Gastrocnemius medialis (tissue), 4 donors: ENCODE results near the gene ITGA3.

Experiments used
- POLR2A ChIP-seq, 2 donors: fragments of 450-650 bp; IDR thresholded peaks; one replicate each; pipeline ENCODE4 v1.6.1; 2017; ENCODE audit warnings: antibody characterized with exemption in 2 of 2, mild to moderate bottlenecking in 2 of 2, moderate library complexity in 2 of 2
- TF ChIP-seq, protein P1 (sequence below), 5 experiments: fragments of 450-650 bp in 3 of 5; fragments of 200-600 bp in 2 of 5; sonication (generic) in 2 of 5; IDR thresholded peaks in 4 of 5; conservative IDR thresholded peaks in 1 of 5; 1 replicate in 4 of 5; 2 replicates in 1 of 5; pipeline ENCODE4 v1.5.1; 2016 to 2019; ENCODE audit warnings: antibody characterized with exemption in 5 of 5, mild to moderate bottlenecking in 3 of 5, moderate library complexity in 3 of 5

DNA sequence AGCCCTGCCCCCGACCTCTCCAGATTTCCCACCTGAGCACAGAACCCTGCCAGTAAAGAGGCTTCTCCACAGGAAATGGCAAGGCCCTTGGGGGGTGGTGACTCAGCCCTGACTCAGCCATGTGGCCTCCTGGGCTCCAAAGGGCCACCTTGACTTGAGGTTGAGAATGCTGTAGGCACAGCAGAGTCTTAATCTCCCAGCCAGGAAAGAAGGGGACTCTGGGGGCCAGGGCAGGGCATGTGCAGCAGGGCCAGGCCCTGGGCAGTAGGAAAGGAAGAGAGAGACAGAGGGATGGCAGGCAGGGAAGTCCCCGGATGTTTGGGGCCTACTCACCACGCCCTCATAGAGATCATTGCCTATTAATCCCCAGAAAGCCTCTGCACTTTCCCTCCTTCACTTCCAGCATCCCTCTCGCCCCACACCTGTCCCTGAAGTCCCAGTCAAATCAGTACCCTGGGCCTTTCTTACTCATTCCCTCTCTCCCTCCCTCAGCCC lies 4.8 kb upstream of the ITGA3 start:
- TF ChIP-seq, protein P1, sequence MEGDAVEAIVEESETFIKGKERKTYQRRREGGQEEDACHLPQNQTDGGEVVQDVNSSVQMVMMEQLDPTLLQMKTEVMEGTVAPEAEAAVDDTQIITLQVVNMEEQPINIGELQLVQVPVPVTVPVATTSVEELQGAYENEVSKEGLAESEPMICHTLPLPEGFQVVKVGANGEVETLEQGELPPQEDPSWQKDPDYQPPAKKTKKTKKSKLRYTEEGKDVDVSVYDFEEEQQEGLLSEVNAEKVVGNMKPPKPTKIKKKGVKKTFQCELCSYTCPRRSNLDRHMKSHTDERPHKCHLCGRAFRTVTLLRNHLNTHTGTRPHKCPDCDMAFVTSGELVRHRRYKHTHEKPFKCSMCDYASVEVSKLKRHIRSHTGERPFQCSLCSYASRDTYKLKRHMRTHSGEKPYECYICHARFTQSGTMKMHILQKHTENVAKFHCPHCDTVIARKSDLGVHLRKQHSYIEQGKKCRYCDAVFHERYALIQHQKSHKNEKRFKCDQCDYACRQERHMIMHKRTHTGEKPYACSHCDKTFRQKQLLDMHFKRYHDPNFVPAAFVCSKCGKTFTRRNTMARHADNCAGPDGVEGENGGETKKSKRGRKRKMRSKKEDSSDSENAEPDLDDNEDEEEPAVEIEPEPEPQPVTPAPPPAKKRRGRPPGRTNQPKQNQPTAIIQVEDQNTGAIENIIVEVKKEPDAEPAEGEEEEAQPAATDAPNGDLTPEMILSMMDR (IDR thresholded peaks at IDR 0.05 in 4 of 5, conservative IDR thresholded peaks at IDR 0.05 in 1 of 5) = no peak
- TF ChIP-seq POLR2A (IDR thresholded peaks at IDR 0.05) = no peak
